Measurements from ENCODE around the gene MED26.

DNA sequence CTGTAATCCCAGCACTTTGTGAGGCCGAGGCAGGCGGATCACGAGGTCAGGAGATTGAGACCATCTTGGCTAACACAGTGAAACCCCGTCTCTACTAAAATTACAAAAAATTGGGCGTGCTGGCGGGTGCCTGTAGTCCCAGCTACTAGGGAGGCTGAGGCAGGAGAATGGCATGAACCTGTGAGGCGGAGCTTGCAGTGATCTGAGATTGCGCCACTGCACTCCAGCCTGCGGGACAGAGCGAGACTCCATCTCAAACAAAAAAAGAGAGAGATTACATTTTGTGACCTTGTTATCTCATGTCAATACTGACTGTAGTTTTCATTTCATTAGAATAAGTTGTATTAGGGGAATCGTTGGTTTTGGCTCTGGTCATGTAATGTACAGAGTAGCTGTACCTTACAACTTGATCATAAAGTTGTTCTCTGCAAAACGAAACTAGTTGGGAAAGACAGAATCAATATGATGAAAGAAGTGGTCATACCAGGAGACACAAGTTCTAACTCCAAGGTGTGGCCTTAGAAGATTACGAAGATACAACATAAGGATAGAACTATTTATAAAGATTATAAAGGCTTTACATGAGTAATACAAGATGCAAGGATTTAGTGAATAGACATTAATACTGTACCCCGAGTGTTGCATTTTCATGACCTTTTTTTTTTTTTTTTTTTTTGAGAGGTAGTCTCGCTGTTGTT, 48.2 kb upstream of the MED26 start:
- TF ChIP-seq CTCF (IDR thresholded peaks at IDR 0.05) (no peak), POLR2A (IDR thresholded peaks at IDR 0.05) (no peak)

Data from heart left ventricle (tissue), 13 donors.